Astrocyte (in vitro differentiated cells and primary cell): ENCODE data around the gene KIRREL3. TPM values are rescaled to one million over a fixed set of nuclear protein-coding genes. Genes with fewer than 3 reads are reported as not detected.

ENCODE experiments used
- DNase-seq: peaks from one replicate; pipeline ENCODE4 v3.0.0-alpha.2; 2010; ENCODE audit warnings: low read depth
- FAIRE-seq: peaks from 2 replicates; lab custom pipeline; 2011; peaks lifted over from hg19 to GRCh38; lab: Jason Lieb, UNC
- H2AFZ ChIP-seq: 2 replicates; pipeline ENCODE4 v1.6.0; 2012; ENCODE audit warnings: low read depth, low read length, inconsistent platforms
- H3K27ac ChIP-seq: 2 replicates; pipeline ENCODE4 v1.5.1; 2011; ENCODE audit warnings: low read depth, low read length, inconsistent platforms
- H3K27me3 ChIP-seq: 2 replicates; pipeline ENCODE4 v1.6.0; 2011; ENCODE audit warnings: low read length, inconsistent platforms; ENCODE audit not compliant: insufficient read depth
- H3K36me3 ChIP-seq: 2 replicates; pipeline ENCODE4 v1.5.1; 2011; ENCODE audit warnings: low read length, inconsistent platforms; ENCODE audit not compliant: insufficient read depth
- H3K4me1 ChIP-seq: 2 replicates; pipeline ENCODE4 v1.5.1; 2011; ENCODE audit warnings: low read length, inconsistent platforms; ENCODE audit not compliant: insufficient read depth
- H3K4me2 ChIP-seq: 2 replicates; pipeline ENCODE4 v1.6.0; 2012; ENCODE audit warnings: low read length, inconsistent platforms
- H3K4me3 ChIP-seq: 2 replicates; pipeline ENCODE4 v1.5.1; 2011; ENCODE audit warnings: low read depth, mild to moderate bottlenecking, low read length, inconsistent platforms; ENCODE audit not compliant: insufficient read depth
- H3K79me2 ChIP-seq: 2 replicates; pipeline ENCODE4 v1.6.0; 2012; ENCODE audit warnings: mild to moderate bottlenecking, low read length, inconsistent platforms; ENCODE audit not compliant: insufficient read depth
- H3K9ac ChIP-seq: 2 replicates; pipeline ENCODE4 v1.6.0; 2012; ENCODE audit warnings: mild to moderate bottlenecking, low read length, inconsistent platforms
- H3K9me3 ChIP-seq: 2 replicates; pipeline ENCODE4 v1.5.1; 2012; ENCODE audit warnings: low read depth, mild to moderate bottlenecking, low read length, inconsistent platforms; ENCODE audit not compliant: insufficient read depth
- H4K20me1 ChIP-seq: 2 replicates; pipeline ENCODE4 v1.6.0; 2012; ENCODE audit warnings: low read length, inconsistent platforms; ENCODE audit not compliant: insufficient read depth
- H3K27ac Mint-ChIP-seq: one replicate; pipeline ENCODE4 v1.8.0; 2021; ENCODE audit warnings: mild to moderate bottlenecking, mixed read lengths; ENCODE audit not compliant: unreplicated experiment
- H3K27me3 Mint-ChIP-seq: one replicate; pipeline ENCODE4 v1.8.0; 2021; ENCODE audit warnings: low read depth, mixed read lengths; ENCODE audit not compliant: unreplicated experiment
- H3K36me3 Mint-ChIP-seq: one replicate; pipeline ENCODE4 v1.8.0; 2021; ENCODE audit warnings: low read depth, mixed read lengths; ENCODE audit not compliant: unreplicated experiment
- H3K4me1 Mint-ChIP-seq: one replicate; pipeline ENCODE4 v1.8.0; 2021; ENCODE audit warnings: low read depth, mixed read lengths; ENCODE audit not compliant: unreplicated experiment
- H3K4me3 Mint-ChIP-seq: one replicate; pipeline ENCODE4 v1.8.0; 2021; ENCODE audit warnings: mild to moderate bottlenecking, moderate library complexity, mixed read lengths; ENCODE audit not compliant: unreplicated experiment
- H3K9me3 Mint-ChIP-seq: one replicate; pipeline ENCODE4 v1.8.0; 2021; ENCODE audit warnings: mild to moderate bottlenecking, mixed read lengths; ENCODE audit not compliant: unreplicated experiment
- CTCF ChIP-seq: IDR thresholded peaks from 2 replicates; pipeline ENCODE4 v1.5.1; 2011; ENCODE audit warnings: low read depth, mild to moderate bottlenecking, inconsistent platforms, low read length, moderate library complexity; ENCODE audit not compliant: insufficient read depth
- EZH2 ChIP-seq: IDR thresholded peaks from 2 replicates; pipeline ENCODE4 v1.6.1; 2012; ENCODE audit warnings: mild to moderate bottlenecking, low read length, inconsistent platforms; ENCODE audit not compliant: insufficient read depth
- total RNA-seq: library from RNA; stranded (reverse); gene quantifications from 2 replicates; pipeline ENCODE4 v1.2.1, GENCODE V29; 2021

Gene KIRREL3
- total RNA-seq, 1 donor from 2014 or later: 0.91 TPM

- Histone ChIP-seq H3K4me1 (peaks cover 20% of the 10 kb centered on the region), H3K4me2 (no peak overlapping the region), H3K9ac (no peak overlapping the region), H3K27ac (no peak overlapping the region), H2AFZ (no peak overlapping the region), H3K36me3 (no peaks in the 10 kb centered on the region), H3K9me3 (no peaks in the 10 kb centered on the region), H3K79me2 (no peaks in the 10 kb centered on the region), H3K4me3 (no peak overlapping the region), H4K20me1 (no peaks in the 10 kb centered on the region), H3K27me3 (no peaks in the 10 kb centered on the region)
- H3K9me3 Mint-ChIP-seq: peaks cover 3% of the 10 kb centered on the region
- H3K4me1 Mint-ChIP-seq: peaks cover 7% of the 10 kb centered on the region
- TF ChIP-seq CTCF (no peak), EZH2 (no peak)
- H3K36me3 Mint-ChIP-seq: no peaks in the 10 kb centered on the region
- H3K4me3 Mint-ChIP-seq: no peak overlapping the region
- peaks cover 27% of the 10 kb centered on the region for H3K27me3 Mint-ChIP-seq
- DNase-seq (no peak), FAIRE-seq (no peak)
- no peak overlapping the region for H3K27ac Mint-ChIP-seq
These were observed 207.0 kb downstream of the KIRREL3 start for GRCh38 chr11:126793596-126793995.

- H2AFZ ChIP-seq: no peak overlapping the region
- TF ChIP-seq EZH2 (no peak), CTCF (no peak)
- H3K4me3 Mint-ChIP-seq: no peak overlapping the region
- peaks cover 3% of the 10 kb centered on the region for H3K9me3 Mint-ChIP-seq
- H3K4me2 ChIP-seq: no peak overlapping the region
- no peaks in the 10 kb centered on the region for H4K20me1 ChIP-seq
- H3K9ac ChIP-seq: no peak overlapping the region
- peaks cover 7% of the 10 kb centered on the region for H3K4me1 Mint-ChIP-seq
- no peaks in the 10 kb centered on the region for H3K27me3 ChIP-seq
- H3K4me3 ChIP-seq: no peak overlapping the region
- DNase-seq: peak; percentile 36
- H3K27ac Mint-ChIP-seq: no peak overlapping the region
- H3K27ac ChIP-seq: peak overlapping the region; percentile 81
- H3K79me2 ChIP-seq: no peaks in the 10 kb centered on the region
- FAIRE-seq: no peak
- H3K36me3 ChIP-seq: no peaks in the 10 kb centered on the region
- no peaks in the 10 kb centered on the region for H3K9me3 ChIP-seq
- H3K27me3 Mint-ChIP-seq: peaks cover 29% of the 10 kb centered on the region
- peaks cover 20% of the 10 kb centered on the region for H3K4me1 ChIP-seq
- H3K36me3 Mint-ChIP-seq: no peaks in the 10 kb centered on the region
These were observed 208.6 kb downstream of the KIRREL3 start for GRCh38 chr11:126791991-126792390.

GRCh38 chr11:126791446-126791845, 209.1 kb downstream of the KIRREL3 start:
- Mint-ChIP-seq H3K4me3 (no peak overlapping the region), H3K27me3 (peaks cover 25% of the 10 kb centered on the region), H3K4me1 (peaks cover 7% of the 10 kb centered on the region), H3K9me3 (peaks cover 3% of the 10 kb centered on the region), H3K36me3 (no peaks in the 10 kb centered on the region), H3K27ac (no peak overlapping the region)
- Histone ChIP-seq H3K4me1 (peaks cover 20% of the 10 kb centered on the region), H2AFZ (no peak overlapping the region), H4K20me1 (no peaks in the 10 kb centered on the region), H3K4me2 (peak overlapping the region; percentile 64), H3K9ac (peak overlapping the region; percentile 71), H3K4me3 (no peak overlapping the region), H3K79me2 (no peaks in the 10 kb centered on the region), H3K9me3 (no peaks in the 10 kb centered on the region), H3K27ac (peak overlapping the region; percentile 81), H3K27me3 (no peaks in the 10 kb centered on the region), H3K36me3 (no peaks in the 10 kb centered on the region)
- no peak for FAIRE-seq
- TF ChIP-seq CTCF: no peak
- no peak for TF ChIP-seq EZH2
- DNase-seq: no peak
